HG03442 (cell line): ENCODE data around the gene RBMS1.

Experiments
- ATAC-seq: cut with Tn5 transposase; IDR thresholded peaks from one replicate; pipeline ENCODE4 v1.9.1; 2021; ENCODE audit warnings: mild to moderate bottlenecking, moderate library complexity; ENCODE audit not compliant: unreplicated experiment

The RBMS1 gene

GRCh38 chr2:160337728-160338127 lies 155.9 kb downstream of the RBMS1 start:
- ATAC-seq, result no peak

GRCh38 chr2:160336635-160337034 lies 157.0 kb downstream of the RBMS1 start:
- ATAC-seq, result no peak

- no peak for ATAC-seq
Measured at GRCh38 chr2:160336105-160336504, 157.5 kb downstream of the RBMS1 start.

- no peak for ATAC-seq
Measured at GRCh38 chr2:160335441-160335840, 158.2 kb downstream of the RBMS1 start.

DNA sequence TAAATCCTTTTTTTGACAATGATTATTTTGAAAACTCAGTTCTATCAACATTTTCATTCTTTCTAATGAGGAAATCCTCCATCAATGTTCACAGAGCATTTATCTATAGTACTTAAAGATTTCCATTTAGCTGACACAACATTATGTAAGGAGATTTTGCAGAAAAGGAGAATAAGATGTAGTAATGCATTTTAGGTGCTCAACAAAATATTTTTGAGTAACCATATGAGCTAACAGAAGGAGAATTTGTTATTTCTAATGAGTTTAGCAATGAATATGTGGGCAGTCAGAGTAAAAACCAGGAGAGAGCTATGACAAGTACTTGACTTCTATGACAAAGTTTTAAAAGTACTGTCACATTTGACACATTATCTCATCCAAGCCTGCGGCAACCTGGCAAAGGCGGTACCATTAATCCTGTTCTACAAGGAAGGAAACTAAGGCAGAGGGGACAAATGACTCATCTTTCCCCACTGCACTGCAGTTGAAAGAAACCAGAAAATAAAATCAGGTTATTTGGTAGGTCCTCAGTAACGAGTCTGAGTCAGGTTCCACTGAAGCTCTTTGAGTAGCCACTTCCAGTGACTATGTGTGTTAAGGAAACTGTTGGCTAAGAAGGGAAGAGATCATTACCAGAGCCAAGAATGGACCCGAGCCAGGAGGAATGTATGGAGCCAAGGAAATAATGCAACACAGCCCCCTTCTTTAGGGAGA lies 159.4 kb downstream of the RBMS1 start:
- no peak for ATAC-seq

GRCh38 chr2:160333324-160334027 lies 160.1 kb downstream of the RBMS1 start:
- ATAC-seq, result no peak

- ATAC-seq, result no peak
Measured at GRCh38 chr2:160332318-160332717, 161.3 kb downstream of the RBMS1 start.

GRCh38 chr2:160331258-160332025 lies 162.2 kb downstream of the RBMS1 start:
- no peak for ATAC-seq

- no peak for ATAC-seq
Measured at GRCh38 chr2:160328811-160329527, 164.6 kb downstream of the RBMS1 start.

GRCh38 chr2:160326786-160327185 lies 166.8 kb downstream of the RBMS1 start:
- ATAC-seq, result no peak

DNA sequence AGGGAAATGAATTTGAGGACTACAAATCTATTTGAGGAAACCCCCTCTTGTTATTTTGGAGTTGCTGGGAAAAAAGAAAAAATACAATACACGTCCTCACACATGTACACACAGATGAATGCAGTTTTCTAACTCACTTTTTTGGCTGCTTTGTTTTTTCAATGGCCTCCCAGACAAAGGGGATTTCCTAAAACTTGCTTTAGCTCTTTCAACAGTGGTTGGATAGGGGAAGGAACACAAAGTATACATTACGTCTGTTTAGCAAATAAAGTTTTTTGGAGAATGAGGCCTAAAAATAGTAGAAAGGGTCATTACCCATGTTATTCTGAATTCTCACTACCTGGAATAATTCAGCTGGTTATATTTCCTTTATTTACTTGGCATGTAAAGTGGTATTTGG lies 168.2 kb downstream of the RBMS1 start:
- no peak for ATAC-seq

DNA sequence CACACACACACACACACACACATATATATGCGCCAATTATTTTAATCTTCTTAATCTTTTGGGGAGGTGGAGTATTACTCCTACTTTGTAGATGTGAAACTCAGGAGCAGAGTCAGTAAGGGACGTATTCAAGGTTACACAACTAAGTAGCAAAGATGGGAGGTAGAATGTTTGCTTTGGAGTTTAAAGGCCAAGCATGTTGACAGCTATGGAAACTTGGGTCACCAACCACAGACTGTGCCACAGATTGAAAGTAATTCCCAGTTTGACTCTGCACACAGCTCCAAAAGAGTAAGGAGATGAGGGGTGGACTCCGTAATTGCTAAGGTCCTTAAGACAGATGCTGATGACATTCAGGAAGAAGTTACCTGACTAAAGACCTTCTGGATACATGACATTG lies 168.7 kb downstream of the RBMS1 start:
- no peak for ATAC-seq

GRCh38 chr2:160324161-160324800 lies 169.3 kb downstream of the RBMS1 start:
- no peak for ATAC-seq

GRCh38 chr2:160322320-160322719 lies 171.3 kb downstream of the RBMS1 start:
- no peak for ATAC-seq

- no peak for ATAC-seq
Measured at GRCh38 chr2:160321006-160321405, 172.6 kb downstream of the RBMS1 start.

DNA sequence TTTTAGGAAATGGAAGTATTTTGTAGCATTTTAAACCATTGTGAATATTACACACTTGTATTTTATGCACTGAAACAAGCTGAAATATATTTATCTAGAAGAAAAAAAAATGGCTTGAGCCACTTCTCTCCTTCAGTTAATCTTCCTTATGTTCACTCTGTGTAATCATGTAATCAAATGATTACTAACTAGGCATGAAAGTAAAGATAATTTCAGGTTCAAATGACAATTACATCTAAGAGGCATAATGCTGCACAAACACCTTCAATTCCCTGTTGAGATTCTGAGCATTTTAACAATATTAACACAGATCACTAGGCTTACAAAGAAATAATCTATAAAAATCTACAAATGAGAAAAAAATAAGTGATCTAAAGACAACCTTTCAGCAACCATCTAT lies 173.9 kb downstream of the RBMS1 start:
- ATAC-seq, result no peak

DNA sequence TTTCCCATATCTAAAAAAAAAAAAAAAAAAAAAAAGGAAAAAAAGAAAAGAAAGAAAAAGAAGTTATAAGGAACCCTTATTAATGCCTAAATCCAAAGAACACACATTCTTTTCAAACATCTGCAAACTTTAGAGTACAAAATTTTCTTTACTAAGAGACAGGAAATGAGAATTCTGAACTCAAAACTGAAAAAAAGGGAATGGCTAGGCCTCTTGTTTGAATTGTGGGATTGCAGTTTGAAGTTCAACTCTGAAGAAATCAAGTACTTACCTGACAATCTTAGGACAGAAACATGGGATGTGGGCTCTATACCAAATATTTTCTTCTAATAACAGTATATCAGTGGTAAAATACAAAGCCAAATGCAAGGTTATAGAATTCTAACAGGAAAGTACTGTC lies 175.4 kb downstream of the RBMS1 start:
- no peak for ATAC-seq

DNA sequence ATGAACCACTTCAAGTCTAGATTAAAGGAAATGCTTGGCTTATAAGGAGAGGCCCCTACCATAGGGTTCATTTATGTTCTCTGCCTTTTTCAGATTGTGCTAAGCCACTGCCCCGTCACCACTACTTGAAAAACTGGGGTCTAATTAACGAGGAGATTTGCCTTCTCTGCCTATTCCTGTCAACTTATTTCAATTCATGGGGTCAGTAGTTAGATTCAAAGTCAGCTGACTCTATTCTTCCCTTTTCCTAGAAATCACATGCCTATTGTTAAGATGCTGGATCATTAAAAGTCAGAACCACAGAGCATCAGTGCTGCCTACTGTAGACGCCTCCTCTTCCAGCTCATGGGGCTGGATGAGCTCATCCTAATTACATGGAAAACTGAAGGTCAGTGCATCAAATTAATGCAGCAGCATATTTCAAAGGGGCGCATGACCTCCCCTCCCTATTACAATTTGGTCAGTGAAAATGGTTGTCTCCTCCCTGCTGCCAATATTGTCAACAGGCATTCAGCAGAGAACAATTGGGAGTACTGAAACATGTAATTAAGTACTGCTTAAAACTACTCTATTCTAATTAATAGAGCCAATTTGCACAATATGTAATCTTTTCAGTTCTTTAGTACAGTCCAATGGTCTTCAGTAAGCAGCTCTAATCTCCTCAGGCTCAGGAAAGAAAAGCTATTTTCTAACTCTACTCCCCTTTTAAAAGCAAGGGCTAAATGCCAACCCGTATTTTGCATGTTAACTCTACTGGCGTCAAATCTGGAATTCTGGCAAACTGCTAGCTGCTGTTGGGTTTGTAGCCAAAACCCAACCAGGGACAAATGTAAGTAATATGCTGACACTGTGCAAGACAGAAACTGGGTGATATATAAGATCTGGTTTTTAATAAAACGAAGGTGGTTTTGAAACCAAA lies 176.2 kb downstream of the RBMS1 start:
- no peak for ATAC-seq

DNA sequence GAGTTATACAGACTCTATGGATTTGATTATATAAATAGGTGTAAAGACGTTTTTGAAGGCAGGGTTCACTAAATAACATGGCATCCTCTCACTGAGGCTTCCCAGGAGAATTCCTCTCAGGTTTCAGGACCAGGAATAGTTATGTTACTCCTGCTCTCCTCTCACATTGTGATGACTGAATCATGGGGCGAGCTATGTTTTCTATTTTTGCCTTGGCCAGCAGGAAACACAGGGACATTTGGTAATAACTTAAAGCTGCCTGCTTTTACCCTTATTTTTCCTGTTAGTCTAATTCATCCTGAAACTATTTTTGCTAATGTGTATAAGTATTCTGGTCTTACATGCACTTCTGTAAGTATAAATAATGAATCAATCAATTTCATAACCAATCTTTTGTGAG lies 178.3 kb downstream of the RBMS1 start:
- no peak for ATAC-seq
